Naive B cell (primary cell): ENCODE data around the gene COX8A. TPM values are rescaled to one million over a fixed set of nuclear protein-coding genes. Genes with fewer than 3 reads are reported as not detected.
"Not testable (repeated sequence)": the region's sequence is repeated elsewhere in the genome, so short reads cannot be mapped to it uniquely, and the experiment has no call there.

Experiments
- ATAC-seq, 2 donors: fragments of 150-1000 bp; cut with Tn5 transposase; 2 replicates each; pipeline ENCODE4 v1.10.0; 2021; ENCODE audit warnings: low read depth in 2 of 2, mild to moderate bottlenecking in 2 of 2, moderate library complexity in 2 of 2
- DNase-seq: peaks from one replicate; pipeline ENCODE4 v3.0.0; 2022
- H3K27ac Mint-ChIP-seq, 6 donors: one replicate each; pipeline ENCODE4 v1.8.0; 2020 to 2022; ENCODE audit warnings: mild to moderate bottlenecking in 6 of 6, mixed read lengths in 6 of 6, moderate library complexity in 5 of 6, inconsistent platforms in 2 of 6
- H3K27me3 Mint-ChIP-seq, 3 donors: one replicate each; pipeline ENCODE4 v1.8.0; 2021 to 2022; ENCODE audit warnings: mixed read lengths in 3 of 3, mild to moderate bottlenecking in 1 of 3
- H3K36me3 Mint-ChIP-seq, 2 donors: one replicate each; pipeline ENCODE4 v1.8.0; 2020 to 2022; ENCODE audit warnings: mixed read lengths in 2 of 2, inconsistent platforms in 1 of 2, mild to moderate bottlenecking in 1 of 2
- H3K4me1 Mint-ChIP-seq, 3 donors: one replicate each; pipeline ENCODE4 v1.8.0; 2020 to 2022; ENCODE audit warnings: mixed read lengths in 3 of 3, inconsistent platforms in 1 of 3, mild to moderate bottlenecking in 1 of 3, moderate library complexity in 1 of 3
- H3K4me3 Mint-ChIP-seq, 8 donors: one replicate each; pipeline ENCODE4 v1.8.0; 2020 to 2022; ENCODE audit warnings: mild to moderate bottlenecking in 8 of 8, mixed read lengths in 8 of 8, moderate library complexity in 8 of 8, inconsistent platforms in 2 of 8
- H3K9me3 Mint-ChIP-seq, 7 donors: one replicate each; pipeline ENCODE4 v1.8.0; 2020 to 2022; ENCODE audit warnings: mixed read lengths in 7 of 7, mild to moderate bottlenecking in 5 of 7, inconsistent platforms in 2 of 7, moderate library complexity in 1 of 7
- polyA plus RNA-seq, 6 donors: library from polyadenylated mRNA; unstranded; fragments of 300-500 nt; fragmentation: Illumina TruSeq; gene quantifications; one replicate each; pipeline ENCODE4 v1.2.3, GENCODE V29; 2021; ENCODE audit warnings: low read depth in 6 of 6

Gene COX8A
- polyA plus RNA-seq, 6 donors from 2014 or later: 244 to 345 (median 285) TPM

DNA sequence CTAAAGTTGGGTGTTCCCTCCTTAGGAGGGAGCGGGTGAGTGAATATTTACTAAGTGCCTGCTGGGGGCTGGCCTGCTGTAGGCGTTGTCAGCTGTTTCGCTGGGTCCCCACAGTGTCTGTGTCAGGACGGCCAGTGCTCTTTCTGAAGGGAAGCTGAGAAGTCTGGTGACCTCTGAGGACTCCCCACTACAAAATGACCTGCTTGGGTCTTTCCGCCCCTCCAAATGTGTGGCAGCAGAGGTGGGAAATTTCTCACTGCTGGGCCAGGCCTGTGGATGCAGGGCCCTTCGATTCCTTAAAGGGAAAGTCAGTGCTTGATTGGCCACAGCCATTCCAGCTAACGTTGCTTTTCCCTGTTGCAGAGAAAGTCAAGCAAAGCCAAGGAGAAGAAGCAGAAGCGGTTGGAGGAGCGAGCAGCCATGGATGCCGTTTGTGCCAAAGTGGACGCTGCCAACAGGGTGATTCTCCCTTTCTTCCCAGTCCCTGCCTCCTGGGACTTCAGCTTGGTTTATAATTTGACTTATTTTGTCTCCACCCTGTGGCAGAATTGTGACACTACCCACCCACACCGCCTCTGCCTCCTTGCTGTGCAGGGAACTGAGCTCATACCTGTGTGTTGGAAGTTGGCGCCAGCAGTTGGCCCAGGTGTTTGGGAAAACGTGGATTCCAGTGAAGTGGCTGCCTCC is 28.8 kb upstream of the COX8A start:
- ATAC-seq: peak; percentile 48 to 65
- Mint-ChIP-seq H3K27ac (no peak overlapping the region), H3K27me3 (no peaks in the 10 kb centered on the region), H3K9me3 (no peaks in the 10 kb centered on the region), H3K36me3 (no peaks in the 10 kb centered on the region), H3K4me1 (peaks cover 14 to 28% (median 26%) of the 10 kb centered on the region in 3 donors), H3K4me3 (peak overlapping the region in 1 of 8 donors; percentile 3)
- DNase-seq: peak; percentile 35

DNA sequence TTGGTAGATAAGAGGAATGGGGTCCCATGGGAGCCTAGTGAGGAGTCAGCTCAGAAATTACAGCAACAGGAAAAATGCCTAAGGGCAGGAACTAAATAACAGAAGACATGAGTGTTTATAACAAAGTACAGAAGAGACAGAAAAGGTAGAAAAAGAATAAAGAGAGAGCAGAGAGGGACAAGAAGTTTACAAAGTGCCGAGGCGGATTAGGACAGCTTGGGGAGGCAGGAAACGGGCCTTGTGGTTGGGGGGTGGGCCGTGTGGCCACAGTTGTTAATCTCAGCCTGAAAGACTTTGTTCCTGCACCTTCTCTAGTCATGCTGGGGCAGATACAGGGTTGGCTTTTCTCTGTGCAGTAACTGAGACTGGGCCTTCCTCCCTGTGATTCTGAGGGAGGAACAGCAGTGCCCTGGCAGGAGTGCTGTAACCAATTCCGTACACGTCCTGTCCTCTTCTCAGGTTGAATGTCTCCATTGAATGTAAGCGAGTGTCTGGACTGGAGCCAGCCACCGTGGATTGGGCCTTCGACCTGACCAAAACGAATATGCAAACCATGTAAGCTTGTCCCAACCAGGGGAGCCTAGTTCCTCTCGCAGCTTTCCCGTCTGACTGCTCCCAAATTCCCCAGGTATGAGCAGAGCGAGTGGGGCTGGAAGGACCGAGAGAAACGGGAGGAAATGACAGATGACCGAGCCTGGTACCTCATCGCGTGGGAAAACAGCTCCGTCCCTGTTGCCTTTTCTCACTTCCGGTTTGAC is 22.5 kb upstream of the COX8A start:
- Mint-ChIP-seq H3K36me3 (peaks cover 9 to 10% of the 10 kb centered on the region in 2 donors), H3K4me3 (peak overlapping the region in 1 of 8 donors; percentile 59), H3K4me1 (peaks cover 6 to 11% (median 10%) of the 10 kb centered on the region in 3 donors), H3K27me3 (no peaks in the 10 kb centered on the region), H3K27ac (peak overlapping the region; percentile 24 to 87 (median 76)), H3K9me3 (no peaks in the 10 kb centered on the region)
- ATAC-seq (no peak), DNase-seq (no peak)

DNA sequence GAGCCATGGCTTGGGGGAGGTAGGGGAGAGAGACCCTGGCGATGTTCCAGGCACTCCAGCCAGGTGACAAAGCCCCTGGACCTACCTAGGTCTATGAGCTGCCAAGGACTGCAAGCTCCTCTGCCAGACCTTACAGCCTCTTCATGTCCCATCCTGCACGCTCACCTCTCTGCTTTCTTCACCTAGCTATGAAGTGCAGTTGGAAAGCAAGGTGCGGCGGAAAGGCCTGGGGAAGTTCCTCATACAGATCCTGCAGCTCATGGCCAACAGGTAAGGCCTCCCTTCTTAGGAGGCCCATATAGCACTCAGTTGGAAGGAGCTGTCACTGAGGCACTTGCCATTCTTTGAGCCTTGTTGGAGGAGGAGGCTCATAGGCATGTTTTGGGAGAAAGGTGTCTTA is 21.9 kb upstream of the COX8A start:
- DNase-seq (no peak), ATAC-seq (no peak)
- Mint-ChIP-seq H3K4me3 (no peak overlapping the region), H3K36me3 (peaks cover 9 to 10% of the 10 kb centered on the region in 2 donors), H3K27me3 (no peaks in the 10 kb centered on the region), H3K4me1 (peaks cover 6 to 11% (median 10%) of the 10 kb centered on the region in 3 donors), H3K27ac (peak overlapping the region in 2 of 6 donors; percentile 24 to 32), H3K9me3 (no peaks in the 10 kb centered on the region)

DNA sequence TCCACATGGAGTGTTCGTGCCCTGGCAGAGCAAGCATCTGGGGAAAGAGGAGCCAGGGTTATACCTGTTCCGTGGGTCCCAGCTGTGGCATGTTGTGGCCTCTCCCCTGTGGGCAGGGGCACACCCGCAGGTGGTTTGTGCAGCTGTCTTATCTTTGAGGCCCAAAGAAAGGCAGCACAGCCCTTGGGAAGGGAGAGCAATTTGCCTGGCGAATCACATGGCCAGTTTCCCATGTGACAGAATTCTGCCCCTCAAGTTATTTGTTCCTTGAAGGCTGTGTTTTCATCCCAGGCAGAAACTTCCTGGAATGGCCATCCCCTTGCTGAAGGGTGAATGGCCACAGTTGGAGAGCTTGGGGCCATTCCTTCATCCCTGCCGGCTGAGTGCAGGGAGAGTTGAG is 16.4 kb upstream of the COX8A start:
- Mint-ChIP-seq H3K36me3 (peaks cover 9 to 10% of the 10 kb centered on the region in 2 donors), H3K4me1 (peaks cover 0 to 4% (median 0%) of the 10 kb centered on the region in 3 donors), H3K4me3 (no peak overlapping the region), H3K27me3 (no peaks in the 10 kb centered on the region), H3K9me3 (no peaks in the 10 kb centered on the region), H3K27ac (no peak overlapping the region)
- ATAC-seq (no peak), DNase-seq (no peak)

DNA sequence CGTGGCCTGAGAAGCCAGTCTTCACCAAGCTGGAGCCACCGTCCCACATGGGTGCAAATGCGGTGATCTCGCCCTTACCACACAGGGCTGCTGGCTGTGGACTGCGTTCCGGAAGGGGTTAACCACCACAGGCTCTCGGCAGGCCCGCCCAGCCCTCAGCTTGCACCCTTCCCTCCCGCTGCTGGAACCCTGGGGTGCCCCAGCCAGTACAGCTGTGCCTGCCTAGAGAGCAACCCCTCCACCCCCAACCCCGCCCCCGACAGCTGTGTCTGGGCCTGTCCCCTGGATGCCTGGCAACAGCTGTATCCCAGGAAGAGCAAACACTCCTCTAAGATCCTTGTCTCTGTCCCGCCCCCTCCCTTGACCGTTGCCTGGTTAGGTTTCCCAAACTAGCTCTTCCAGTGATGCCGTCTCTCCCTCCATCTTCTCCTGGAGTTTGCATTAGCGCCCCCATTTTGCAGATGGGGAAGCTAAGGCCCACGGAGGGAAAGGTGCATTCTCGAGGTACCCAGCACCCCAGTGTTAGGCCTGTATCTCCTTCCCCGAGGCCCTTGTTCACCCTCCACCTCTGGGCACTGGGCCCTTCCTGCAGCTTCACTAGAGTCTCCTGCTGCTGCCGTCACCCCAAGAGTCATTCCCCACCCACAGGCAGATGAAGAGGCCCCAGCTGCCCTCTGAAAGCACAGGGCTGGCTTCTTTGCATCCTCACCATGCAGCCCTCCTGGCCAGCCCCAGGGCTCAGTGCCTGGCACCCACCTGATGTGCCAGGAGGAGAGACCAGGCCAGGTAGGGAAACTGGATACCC is 12.6 kb upstream of the COX8A start:
- DNase-seq (no peak), ATAC-seq (no peak)
- Mint-ChIP-seq H3K4me1 (peaks cover 0 to 4% (median 0%) of the 10 kb centered on the region in 3 donors), H3K36me3 (no peaks in the 10 kb centered on the region), H3K4me3 (no peak overlapping the region), H3K27ac (no peak overlapping the region), H3K9me3 (no peaks in the 10 kb centered on the region), H3K27me3 (peaks cover 0 to 6% (median 0%) of the 10 kb centered on the region in 3 donors)

DNA sequence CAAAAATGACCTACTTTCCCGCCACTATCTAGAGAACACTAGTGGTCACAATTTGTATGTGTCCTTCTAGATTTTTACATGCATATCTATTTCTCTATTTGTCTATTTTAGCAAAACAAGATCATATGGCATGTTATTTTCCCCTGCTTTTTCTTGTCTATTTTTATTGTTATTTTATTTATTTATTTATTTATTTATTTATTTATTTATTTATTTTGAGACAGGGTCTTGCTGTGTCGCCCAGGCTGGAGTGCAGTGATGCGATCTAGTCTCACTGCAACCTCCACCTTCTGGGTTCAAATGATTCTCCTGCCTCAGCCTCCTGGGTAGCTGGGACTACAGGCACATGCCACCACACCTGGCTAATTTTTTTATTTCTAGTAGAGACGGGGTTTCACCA is 10.5 kb upstream of the COX8A start:
- H3K27me3 Mint-ChIP-seq, H3K4me1 Mint-ChIP-seq, H3K27ac Mint-ChIP-seq, DNase-seq, ATAC-seq, H3K36me3 Mint-ChIP-seq, H3K4me3 Mint-ChIP-seq, H3K9me3 Mint-ChIP-seq: not testable (repeated sequence)

DNA sequence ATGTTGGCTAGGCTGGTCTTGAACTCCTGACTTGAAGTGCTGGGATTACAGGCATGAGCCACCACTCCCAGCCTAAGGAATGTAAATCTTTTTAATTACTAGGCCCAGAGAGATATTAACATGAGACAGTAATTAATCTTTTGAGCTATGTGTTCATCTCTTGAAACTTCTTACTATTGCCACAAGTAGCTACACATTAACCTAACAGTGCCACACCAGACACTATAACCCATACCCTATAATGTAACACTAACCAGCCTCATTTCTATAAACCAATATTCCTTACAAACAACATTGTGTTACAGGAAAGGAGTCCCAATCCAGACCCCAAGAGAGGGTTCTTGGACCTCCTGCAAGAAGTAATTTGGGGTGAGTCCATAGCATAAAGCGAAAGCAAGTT is 8.0 kb upstream of the COX8A start:
- H3K36me3 Mint-ChIP-seq: no peaks in the 10 kb centered on the region
- DNase-seq (no peak), ATAC-seq (no peak)
- H3K9me3 Mint-ChIP-seq: no peaks in the 10 kb centered on the region
- no peak overlapping the region for H3K4me3 Mint-ChIP-seq
- H3K27ac Mint-ChIP-seq: peak overlapping the region in 2 of 6 donors; percentile 41 to 61
- H3K4me1 Mint-ChIP-seq: peaks cover 0 to 4% (median 0%) of the 10 kb centered on the region in 3 donors
- H3K27me3 Mint-ChIP-seq: peaks cover 0 to 16% (median 8%) of the 10 kb centered on the region in 3 donors

DNA sequence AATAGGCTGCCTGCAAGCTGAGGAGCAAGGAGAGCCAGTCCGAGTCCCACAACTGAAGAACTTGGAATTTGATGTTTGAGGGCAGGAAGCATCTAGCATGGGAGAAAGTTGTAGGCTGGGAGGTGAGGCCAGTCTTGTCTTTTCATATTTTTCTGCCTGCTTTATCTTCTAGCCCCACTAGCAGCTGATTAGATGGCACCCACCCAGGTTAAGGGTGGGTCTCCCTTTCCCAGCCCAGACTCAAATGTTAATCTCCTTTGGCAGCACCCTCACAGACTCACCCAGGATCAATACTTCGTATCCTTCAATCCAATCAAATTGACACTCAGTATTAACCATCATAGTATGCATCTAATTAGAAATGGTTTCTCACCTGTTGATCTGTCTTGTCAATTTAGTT is 5.0 kb upstream of the COX8A start:
- H3K27ac Mint-ChIP-seq: peak overlapping the region in 3 of 6 donors; percentile 15 to 69 (median 24)
- no peaks in the 10 kb centered on the region for H3K9me3 Mint-ChIP-seq
- DNase-seq (no peak), ATAC-seq (no peak)
- no peak overlapping the region for H3K4me3 Mint-ChIP-seq
- peaks cover 0 to 16% (median 8%) of the 10 kb centered on the region in 3 donors for H3K27me3 Mint-ChIP-seq
- H3K36me3 Mint-ChIP-seq: no peaks in the 10 kb centered on the region
- peaks cover 7 to 13% (median 9%) of the 10 kb centered on the region in 3 donors for H3K4me1 Mint-ChIP-seq

DNA sequence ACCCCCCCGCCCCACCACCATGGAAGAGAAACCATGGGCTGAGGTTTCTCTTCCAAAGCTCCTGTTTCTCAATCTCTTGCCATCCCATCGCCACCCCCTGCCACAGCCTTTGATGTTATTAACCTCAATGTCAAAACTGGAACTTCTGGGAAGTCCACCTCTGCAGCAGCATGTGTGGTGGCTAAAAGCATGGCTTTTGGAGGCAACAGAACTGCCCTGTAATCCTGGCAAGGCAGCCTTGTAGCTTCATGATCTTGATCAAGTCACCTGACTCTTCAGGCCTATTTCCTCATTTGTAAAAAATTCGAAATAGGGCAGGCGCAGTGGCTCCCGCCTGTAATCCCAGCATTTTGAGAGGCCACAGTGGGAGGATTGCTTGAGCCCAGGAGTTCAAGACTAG is 3.5 kb upstream of the COX8A start:
- Mint-ChIP-seq H3K9me3 (no peaks in the 10 kb centered on the region), H3K36me3 (no peaks in the 10 kb centered on the region), H3K27me3 (peaks cover 0 to 10% (median 8%) of the 10 kb centered on the region in 3 donors), H3K4me1 (peaks cover 12 to 22% (median 14%) of the 10 kb centered on the region in 3 donors), H3K27ac (no peak overlapping the region), H3K4me3 (no peak overlapping the region)
- ATAC-seq (no peak), DNase-seq (no peak)

DNA sequence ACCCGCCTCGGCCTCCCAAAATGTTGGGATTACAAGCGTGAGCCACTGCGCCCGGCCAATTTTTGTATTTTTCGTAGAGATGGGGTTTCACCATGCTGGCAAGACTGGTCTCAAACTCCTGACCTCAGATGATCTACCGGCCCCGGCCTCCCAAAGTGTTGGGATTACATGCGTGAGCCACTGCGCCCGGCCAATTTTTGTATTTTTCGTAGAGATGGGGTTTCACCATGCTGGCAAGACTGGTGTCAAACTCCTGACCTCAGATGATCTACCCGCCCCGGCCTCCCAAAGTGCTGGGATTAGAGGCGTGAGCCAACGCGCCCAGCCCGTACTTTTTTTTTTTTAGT is 535 bp upstream of the COX8A start:
- not testable (repeated sequence) for DNase-seq, H3K36me3 Mint-ChIP-seq, H3K9me3 Mint-ChIP-seq, H3K27me3 Mint-ChIP-seq, ATAC-seq
- Mint-ChIP-seq H3K27ac (peak overlapping the region; percentile 95 to 99 (median 99)), H3K4me1 (peaks cover 28 to 40% (median 30%) of the 10 kb centered on the region in 3 donors), H3K4me3 (peak overlapping the region; percentile 98 to 100 (median 100))

DNA sequence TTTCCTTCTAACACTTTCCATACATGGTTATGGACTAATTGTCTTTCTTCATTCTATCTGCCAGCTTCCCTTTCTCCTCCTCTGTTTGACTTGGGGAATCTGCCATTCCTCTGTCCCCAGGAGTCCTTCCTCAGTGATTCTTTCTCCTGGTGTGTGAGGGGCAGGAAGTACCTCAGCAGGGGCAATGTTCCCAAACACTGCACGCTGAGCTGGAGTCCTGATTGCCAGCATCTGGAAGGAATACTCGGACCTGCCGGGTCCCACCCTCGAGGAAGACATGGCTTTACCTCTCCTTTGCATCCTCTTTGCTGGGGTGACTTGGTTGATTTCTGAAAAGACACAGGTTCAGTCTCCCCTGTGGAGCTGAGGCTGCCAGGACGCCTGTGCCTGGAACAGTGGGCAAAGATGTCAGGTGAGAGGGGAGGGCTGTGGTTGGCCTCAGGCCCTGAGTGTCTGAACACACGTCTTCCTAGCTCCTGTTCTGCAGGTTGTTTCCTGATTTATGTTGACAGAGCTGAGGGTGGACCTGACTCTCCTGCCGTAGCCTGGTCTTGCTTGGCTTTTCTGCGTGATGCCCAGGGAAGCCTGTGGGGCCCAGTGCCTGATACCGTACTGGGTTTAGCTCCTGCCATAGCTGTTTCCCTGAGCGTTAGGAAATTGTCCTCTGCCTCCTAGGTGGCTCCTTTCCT is 4.3 kb downstream of the COX8A start:
- DNase-seq: no peak
- Mint-ChIP-seq H3K36me3 (no peaks in the 10 kb centered on the region), H3K27ac (no peak overlapping the region), H3K4me3 (peak overlapping the region in 2 of 8 donors; percentile 12 to 70), H3K27me3 (no peaks in the 10 kb centered on the region), H3K9me3 (no peaks in the 10 kb centered on the region), H3K4me1 (peaks cover 31 to 53% (median 37%) of the 10 kb centered on the region in 3 donors)
- no peak for ATAC-seq

DNA sequence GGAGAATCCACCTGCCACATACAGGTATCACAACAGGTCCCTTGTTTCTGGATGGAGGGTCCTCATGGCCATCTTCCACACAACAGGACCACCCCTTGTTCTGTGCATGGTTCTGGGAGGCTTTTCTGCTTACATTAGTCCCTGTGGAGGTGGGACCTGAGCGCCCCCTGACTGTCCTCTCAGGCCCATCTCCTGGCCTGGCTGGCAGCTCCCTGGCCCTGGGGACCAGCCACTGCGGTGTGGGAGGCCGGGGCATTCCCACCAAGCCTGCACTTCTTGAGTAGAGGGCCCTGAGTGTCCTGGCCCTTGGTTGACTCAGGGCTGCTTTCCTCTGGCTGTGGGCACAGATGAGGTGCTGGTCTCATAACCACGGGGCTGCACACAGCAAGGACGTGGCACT is 5.0 kb downstream of the COX8A start:
- H3K4me1 Mint-ChIP-seq: peaks cover 26 to 46% (median 31%) of the 10 kb centered on the region in 3 donors
- H3K27me3 Mint-ChIP-seq: no peaks in the 10 kb centered on the region
- H3K4me3 Mint-ChIP-seq: peak overlapping the region in 1 of 8 donors; percentile 36
- H3K36me3 Mint-ChIP-seq: no peaks in the 10 kb centered on the region
- DNase-seq: no peak
- H3K27ac Mint-ChIP-seq: no peak overlapping the region
- no peak for ATAC-seq
- no peaks in the 10 kb centered on the region for H3K9me3 Mint-ChIP-seq

DNA sequence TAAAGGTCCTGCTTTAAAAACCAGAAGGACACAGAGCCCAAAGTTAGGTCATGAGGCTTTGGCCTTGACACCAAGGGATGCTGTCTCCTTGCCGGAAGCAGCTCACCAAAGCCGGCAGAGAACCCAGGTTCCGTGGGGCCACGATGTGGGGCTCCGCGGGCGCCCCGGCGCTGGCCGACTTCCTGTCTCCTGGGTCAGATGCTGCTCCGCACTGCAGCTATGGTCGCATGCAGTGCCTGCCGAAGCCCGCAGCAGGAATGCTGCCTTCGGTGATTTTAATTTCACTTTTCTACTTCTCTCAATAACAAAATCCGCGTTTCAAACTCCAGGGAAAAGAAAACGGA is 11.4 kb downstream of the COX8A start:
- DNase-seq (peak; percentile 67), ATAC-seq (peak; percentile 68 to 70)
- Mint-ChIP-seq H3K36me3 (peaks cover 4 to 6% of the 10 kb centered on the region in 2 donors), H3K27ac (peak overlapping the region; percentile 98 to 99 (median 98)), H3K9me3 (no peaks in the 10 kb centered on the region), H3K27me3 (no peaks in the 10 kb centered on the region), H3K4me3 (peak overlapping the region; percentile 95 to 99 (median 99)), H3K4me1 (peaks cover 34 to 44% (median 44%) of the 10 kb centered on the region in 3 donors)
